ENCODE results near the gene SNX6. TPM values are rescaled to one million over a fixed set of nuclear protein-coding genes. Genes with fewer than 3 reads are reported as not detected.

Gene SNX6
- total RNA-seq: 60.2 to 62.8 TPM (median 62.5 TPM) in 3 replicates

DNA sequence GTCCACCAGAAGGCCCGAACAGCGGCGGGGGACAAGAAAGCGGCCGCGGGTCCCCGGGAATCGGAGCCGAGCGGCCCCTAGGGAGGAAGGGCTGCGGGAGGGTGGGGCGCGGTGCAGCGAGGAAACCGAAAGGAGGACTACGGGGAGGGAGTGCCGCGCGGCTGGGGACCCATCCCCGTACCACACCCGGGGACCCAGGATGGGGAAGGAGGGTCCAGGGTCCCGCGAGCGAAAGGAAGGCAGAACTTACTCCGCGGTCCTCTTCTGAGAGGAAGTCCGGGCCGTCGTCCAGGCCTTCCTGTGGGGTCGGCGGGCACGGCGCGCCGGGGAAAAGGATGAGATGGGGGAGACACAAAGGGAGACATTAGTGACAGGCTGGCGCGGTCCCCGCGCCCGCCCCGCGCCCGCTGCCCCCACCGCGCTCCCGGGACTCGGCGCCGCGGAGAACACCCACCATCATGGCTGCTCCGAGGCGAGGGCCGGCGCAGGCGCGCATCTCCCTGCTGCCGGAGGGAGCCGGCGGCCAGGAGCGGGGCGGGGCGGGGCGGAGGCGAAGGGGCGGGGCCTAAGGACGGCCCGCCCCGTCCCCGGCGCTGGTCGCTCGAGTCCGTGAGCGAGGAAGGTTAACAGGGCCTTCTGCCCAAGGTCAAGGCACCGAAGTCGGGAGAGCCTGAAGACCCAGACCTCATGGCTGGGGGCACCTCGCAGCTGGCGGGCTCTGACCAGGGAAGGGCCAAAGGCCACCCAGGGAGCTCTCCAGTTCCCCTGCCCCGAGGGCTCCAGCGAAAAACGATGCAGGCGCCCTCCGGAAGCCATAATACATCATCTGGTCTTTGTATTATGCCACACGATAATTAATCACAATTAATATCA is at the start of gene SNX6:
SNX6 (minus strand) TSS at position 492 of the 873 bp plus-strand sequence; CDS start at position 460, 32 bp downstream.
- TF ChIP-seq, protein P1, sequence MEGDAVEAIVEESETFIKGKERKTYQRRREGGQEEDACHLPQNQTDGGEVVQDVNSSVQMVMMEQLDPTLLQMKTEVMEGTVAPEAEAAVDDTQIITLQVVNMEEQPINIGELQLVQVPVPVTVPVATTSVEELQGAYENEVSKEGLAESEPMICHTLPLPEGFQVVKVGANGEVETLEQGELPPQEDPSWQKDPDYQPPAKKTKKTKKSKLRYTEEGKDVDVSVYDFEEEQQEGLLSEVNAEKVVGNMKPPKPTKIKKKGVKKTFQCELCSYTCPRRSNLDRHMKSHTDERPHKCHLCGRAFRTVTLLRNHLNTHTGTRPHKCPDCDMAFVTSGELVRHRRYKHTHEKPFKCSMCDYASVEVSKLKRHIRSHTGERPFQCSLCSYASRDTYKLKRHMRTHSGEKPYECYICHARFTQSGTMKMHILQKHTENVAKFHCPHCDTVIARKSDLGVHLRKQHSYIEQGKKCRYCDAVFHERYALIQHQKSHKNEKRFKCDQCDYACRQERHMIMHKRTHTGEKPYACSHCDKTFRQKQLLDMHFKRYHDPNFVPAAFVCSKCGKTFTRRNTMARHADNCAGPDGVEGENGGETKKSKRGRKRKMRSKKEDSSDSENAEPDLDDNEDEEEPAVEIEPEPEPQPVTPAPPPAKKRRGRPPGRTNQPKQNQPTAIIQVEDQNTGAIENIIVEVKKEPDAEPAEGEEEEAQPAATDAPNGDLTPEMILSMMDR (IDR thresholded peaks at IDR 0.05; ENCODE audit: unreplicated experiment): no peak
- H3K27me3 Mint-ChIP-seq (ENCODE audit: low read depth): no peaks in the 10 kb centered on the region
- H3K36me3 Mint-ChIP-seq: peaks cover 2% of the 10 kb centered on the region
- H3K4me3 Mint-ChIP-seq: peak within 1 kb of the TSS; percentile 89
- peaks cover 5% of the 10 kb centered on the region for H3K9me3 Mint-ChIP-seq
- H3K4me1 Mint-ChIP-seq: peaks cover 8% of the 10 kb centered on the region
- H3K27ac Mint-ChIP-seq: peak within 1 kb of the TSS; percentile 94
- peak; percentile 74 to 84 for DNase-seq (ENCODE audit: low spot score in 2 of 2, unreplicated experiment in 2 of 2)

DNA sequence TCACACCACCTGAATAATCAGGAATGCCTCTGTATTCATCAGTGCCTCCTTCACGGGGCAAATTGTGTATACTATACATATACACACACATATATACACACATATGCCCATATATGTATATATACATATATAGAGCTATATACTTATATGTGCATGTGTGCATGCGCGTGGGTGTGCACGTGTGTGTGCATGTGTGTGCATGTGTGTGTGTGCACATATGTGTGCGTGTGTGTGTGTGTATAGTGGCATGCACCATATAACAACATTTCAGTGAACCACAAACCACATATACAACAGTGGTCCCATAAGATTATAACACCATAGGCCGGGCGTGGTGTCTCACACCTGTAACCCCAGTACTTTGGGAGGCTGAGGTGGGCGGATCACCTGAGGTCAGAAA is 48.8 kb upstream of the SNX6 start:
- no peaks in the 10 kb centered on the region for H3K4me1 Mint-ChIP-seq
- H3K4me3 Mint-ChIP-seq: no peak overlapping the region
- H3K9me3 Mint-ChIP-seq: no peaks in the 10 kb centered on the region
- no peaks in the 10 kb centered on the region for H3K36me3 Mint-ChIP-seq
- TF ChIP-seq, protein P1 (IDR thresholded peaks at IDR 0.05; ENCODE audit: unreplicated experiment): no peak
- H3K27me3 Mint-ChIP-seq (ENCODE audit: low read depth): no peaks in the 10 kb centered on the region
- DNase-seq (ENCODE audit: low spot score in 2 of 2, unreplicated experiment in 2 of 2): no peak
- no peak overlapping the region for H3K27ac Mint-ChIP-seq

DNA sequence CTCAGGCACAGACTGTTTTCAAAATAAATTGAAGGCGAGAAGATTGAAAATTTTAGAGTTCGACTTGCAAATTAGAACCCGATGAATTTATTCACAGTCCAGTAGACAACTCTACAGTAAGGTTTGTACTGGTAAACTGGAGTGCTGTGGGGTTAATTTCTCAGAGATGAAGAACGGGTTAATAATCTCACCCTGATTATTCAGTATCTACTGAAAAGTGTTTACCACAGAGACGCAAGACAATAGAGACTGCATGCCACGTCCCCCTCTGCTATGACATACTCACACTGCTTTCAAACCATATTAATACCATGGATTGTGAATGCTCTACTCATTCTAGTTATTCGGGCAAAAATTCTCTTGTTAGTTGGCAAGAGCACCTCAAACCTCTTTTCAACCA is 48.4 kb upstream of the SNX6 start:
- no peak for DNase-seq (ENCODE audit: low spot score in 2 of 2, unreplicated experiment in 2 of 2)
- Mint-ChIP-seq H3K27me3 (ENCODE audit: low read depth) (no peaks in the 10 kb centered on the region), H3K4me1 (no peaks in the 10 kb centered on the region), H3K36me3 (no peaks in the 10 kb centered on the region), H3K27ac (no peak overlapping the region), H3K4me3 (no peak overlapping the region), H3K9me3 (no peaks in the 10 kb centered on the region)
- TF ChIP-seq, protein P1 (IDR thresholded peaks at IDR 0.05; ENCODE audit: unreplicated experiment): no peak

DNA sequence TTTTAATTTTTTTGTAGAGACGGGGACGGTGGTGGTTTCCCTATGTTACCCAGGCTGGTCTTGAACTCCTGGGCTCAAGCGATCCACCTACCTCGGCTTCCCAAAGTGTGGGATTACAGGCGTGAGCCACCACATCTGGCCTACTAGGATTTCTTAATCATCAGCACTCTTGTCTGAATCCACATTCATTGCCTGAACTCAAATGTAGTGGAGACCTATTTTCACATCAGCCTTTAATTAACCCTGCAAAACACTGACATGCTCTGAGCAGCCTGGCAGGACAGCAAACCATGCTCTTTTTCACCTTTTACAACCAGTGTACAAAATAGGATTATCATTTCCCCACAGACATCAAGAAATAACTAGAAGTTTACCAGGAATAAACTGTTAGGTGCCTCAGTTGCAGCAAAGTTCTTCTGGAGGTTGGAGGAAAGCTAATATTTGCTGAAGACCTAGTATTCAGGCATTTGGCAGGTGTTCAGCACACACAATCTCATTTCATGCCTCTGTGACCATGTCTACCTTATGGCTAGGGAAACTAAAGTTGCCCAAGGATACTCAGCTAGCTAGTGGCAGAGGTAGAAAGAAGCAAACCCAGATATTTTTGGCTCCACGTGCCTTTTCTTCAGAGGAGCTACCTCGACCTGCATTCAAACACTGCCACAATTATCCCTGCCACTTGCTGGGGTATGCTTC is 46.7 kb upstream of the SNX6 start:
- Mint-ChIP-seq H3K4me1 (no peaks in the 10 kb centered on the region), H3K27me3 (ENCODE audit: low read depth) (no peaks in the 10 kb centered on the region), H3K9me3 (no peaks in the 10 kb centered on the region), H3K36me3 (no peaks in the 10 kb centered on the region), H3K4me3 (no peak overlapping the region), H3K27ac (no peak overlapping the region)
- TF ChIP-seq, protein P1 (IDR thresholded peaks at IDR 0.05; ENCODE audit: unreplicated experiment): no peak
- DNase-seq (ENCODE audit: low spot score in 2 of 2, unreplicated experiment in 2 of 2): no peak

DNA sequence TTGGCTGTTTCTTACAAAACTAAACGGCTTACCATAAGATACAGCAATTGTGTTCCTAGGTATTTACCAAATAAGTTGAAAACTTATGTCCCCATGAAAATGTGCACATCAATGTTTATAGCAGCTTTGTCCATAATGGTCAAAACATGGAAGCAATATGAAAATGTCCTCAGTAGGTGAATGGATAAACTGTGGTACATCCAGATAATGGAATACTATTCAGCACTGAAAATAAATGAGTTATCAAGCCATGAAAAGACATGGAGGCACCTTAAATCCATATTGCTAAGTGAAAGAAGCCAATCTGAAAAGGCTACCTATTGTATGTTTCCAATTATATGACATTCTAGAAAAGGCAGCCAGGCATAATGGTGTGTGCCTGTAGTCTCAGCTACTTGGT is 43.8 kb upstream of the SNX6 start:
- Mint-ChIP-seq H3K4me3 (no peak overlapping the region), H3K9me3 (no peaks in the 10 kb centered on the region), H3K36me3 (no peaks in the 10 kb centered on the region), H3K27ac (no peak overlapping the region), H3K27me3 (ENCODE audit: low read depth) (no peaks in the 10 kb centered on the region), H3K4me1 (no peaks in the 10 kb centered on the region)
- no peak for DNase-seq (ENCODE audit: low spot score in 2 of 2, unreplicated experiment in 2 of 2)
- TF ChIP-seq, protein P1 (IDR thresholded peaks at IDR 0.05; ENCODE audit: unreplicated experiment): no peak

All from mesothelial cell of epicardium (in vitro differentiated cells).